Activated naive CD8-positive, alpha-beta T cell (primary cell): Measurements from ENCODE around the gene AMFR.

Experiments used
- H3K27ac Mint-ChIP-seq: one replicate; pipeline ENCODE4 v1.8.0; 2021; ENCODE audit warnings: mixed read lengths
- H3K27me3 Mint-ChIP-seq: one replicate; pipeline ENCODE4 v1.8.0; 2021; ENCODE audit warnings: mixed read lengths
- H3K36me3 Mint-ChIP-seq: one replicate; pipeline ENCODE4 v1.8.0; 2021; ENCODE audit warnings: mixed read lengths
- H3K4me1 Mint-ChIP-seq: one replicate; pipeline ENCODE4 v1.8.0; 2021; ENCODE audit warnings: low read depth, mixed read lengths
- H3K4me3 Mint-ChIP-seq: one replicate; pipeline ENCODE4 v1.8.0; 2021; ENCODE audit warnings: mild to moderate bottlenecking, mixed read lengths
- H3K9me3 Mint-ChIP-seq: one replicate; pipeline ENCODE4 v1.8.0; 2021; ENCODE audit warnings: low read depth, mixed read lengths

The AMFR gene

DNA sequence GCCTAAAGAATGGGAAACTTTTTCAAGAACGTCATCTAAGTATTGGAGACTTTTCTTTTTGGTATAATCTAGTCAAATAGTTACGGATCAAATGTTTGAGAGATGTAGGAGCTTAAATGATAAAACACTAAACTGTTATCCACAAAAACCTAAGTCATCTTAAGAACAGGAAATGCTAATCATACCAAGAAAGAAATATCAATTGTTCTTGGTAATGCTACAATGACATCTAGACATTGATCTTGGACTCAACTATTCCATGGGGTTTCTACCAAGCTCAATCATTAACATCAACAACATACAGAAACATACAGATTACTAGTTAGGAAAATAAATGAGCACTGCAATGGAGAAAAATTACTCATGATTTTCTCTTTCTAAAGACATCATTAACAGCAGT is 21.9 kb upstream of the AMFR start:
- no peak overlapping the region for H3K4me3 Mint-ChIP-seq
- peaks cover 2% of the 10 kb centered on the region for H3K36me3 Mint-ChIP-seq
- H3K9me3 Mint-ChIP-seq: no peaks in the 10 kb centered on the region
- peak overlapping the region; percentile 75 for H3K27ac Mint-ChIP-seq
- peaks cover 42% of the 10 kb centered on the region for H3K4me1 Mint-ChIP-seq
- no peaks in the 10 kb centered on the region for H3K27me3 Mint-ChIP-seq

- H3K27ac Mint-ChIP-seq: peak overlapping the region; percentile 64
- H3K4me1 Mint-ChIP-seq: peaks cover 2% of the 10 kb centered on the region
- H3K27me3 Mint-ChIP-seq: no peaks in the 10 kb centered on the region
- H3K36me3 Mint-ChIP-seq: peaks cover 13% of the 10 kb centered on the region
- no peaks in the 10 kb centered on the region for H3K9me3 Mint-ChIP-seq
- no peak overlapping the region for H3K4me3 Mint-ChIP-seq
These were observed 12.7 kb upstream of the AMFR start for GRCh38 chr16:56438038-56438437.

GRCh38 chr16:56436258-56436657 is 10.9 kb upstream of the AMFR start:
- Mint-ChIP-seq H3K4me1 (no peaks in the 10 kb centered on the region), H3K4me3 (no peak overlapping the region), H3K27me3 (no peaks in the 10 kb centered on the region), H3K9me3 (no peaks in the 10 kb centered on the region), H3K27ac (no peak overlapping the region), H3K36me3 (peaks cover 10% of the 10 kb centered on the region)

DNA sequence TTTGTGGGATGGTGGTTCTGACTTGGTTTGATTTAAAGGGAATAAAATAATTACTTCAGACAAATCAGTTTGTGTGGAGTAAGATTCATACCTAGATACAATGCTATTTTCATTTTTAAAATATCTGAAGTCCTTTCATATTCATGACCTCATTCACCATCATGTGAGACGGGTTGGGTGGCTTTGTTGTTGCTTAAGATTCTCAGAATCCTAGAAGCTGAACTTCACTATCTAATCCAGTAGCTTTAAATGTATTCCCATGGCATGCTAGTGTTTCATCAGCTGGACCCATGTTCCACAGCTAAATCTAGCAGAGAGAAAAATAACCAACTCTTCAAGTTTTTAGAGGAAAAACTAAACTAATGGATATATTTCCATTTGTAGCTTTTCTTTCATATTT is 2.7 kb upstream of the AMFR start:
- Mint-ChIP-seq H3K4me3 (no peak overlapping the region), H3K27me3 (no peaks in the 10 kb centered on the region), H3K36me3 (peaks cover 2% of the 10 kb centered on the region), H3K4me1 (peaks cover 22% of the 10 kb centered on the region), H3K27ac (no peak overlapping the region), H3K9me3 (no peaks in the 10 kb centered on the region)

- peak overlapping the region; percentile 85 for H3K4me3 Mint-ChIP-seq
- H3K9me3 Mint-ChIP-seq: no peaks in the 10 kb centered on the region
- H3K27me3 Mint-ChIP-seq: no peaks in the 10 kb centered on the region
- H3K36me3 Mint-ChIP-seq: no peaks in the 10 kb centered on the region
- H3K27ac Mint-ChIP-seq: no peak overlapping the region
- peaks cover 37% of the 10 kb centered on the region for H3K4me1 Mint-ChIP-seq
These were observed 1.2 kb upstream of the AMFR start for GRCh38 chr16:56426585-56426984.

- H3K4me3 Mint-ChIP-seq: peak overlapping the region; percentile 96
- no peak overlapping the region for H3K27ac Mint-ChIP-seq
- H3K27me3 Mint-ChIP-seq: no peaks in the 10 kb centered on the region
- no peaks in the 10 kb centered on the region for H3K36me3 Mint-ChIP-seq
- H3K4me1 Mint-ChIP-seq: peaks cover 48% of the 10 kb centered on the region
- no peaks in the 10 kb centered on the region for H3K9me3 Mint-ChIP-seq
These were observed 430 bp downstream of the AMFR start for GRCh38 chr16:56424791-56425438.

GRCh38 chr16:56424404-56424764 is 961 bp downstream of the AMFR start:
- peak overlapping the region; percentile 96 for H3K4me3 Mint-ChIP-seq
- peak overlapping the region; percentile 94 for H3K27ac Mint-ChIP-seq

DNA sequence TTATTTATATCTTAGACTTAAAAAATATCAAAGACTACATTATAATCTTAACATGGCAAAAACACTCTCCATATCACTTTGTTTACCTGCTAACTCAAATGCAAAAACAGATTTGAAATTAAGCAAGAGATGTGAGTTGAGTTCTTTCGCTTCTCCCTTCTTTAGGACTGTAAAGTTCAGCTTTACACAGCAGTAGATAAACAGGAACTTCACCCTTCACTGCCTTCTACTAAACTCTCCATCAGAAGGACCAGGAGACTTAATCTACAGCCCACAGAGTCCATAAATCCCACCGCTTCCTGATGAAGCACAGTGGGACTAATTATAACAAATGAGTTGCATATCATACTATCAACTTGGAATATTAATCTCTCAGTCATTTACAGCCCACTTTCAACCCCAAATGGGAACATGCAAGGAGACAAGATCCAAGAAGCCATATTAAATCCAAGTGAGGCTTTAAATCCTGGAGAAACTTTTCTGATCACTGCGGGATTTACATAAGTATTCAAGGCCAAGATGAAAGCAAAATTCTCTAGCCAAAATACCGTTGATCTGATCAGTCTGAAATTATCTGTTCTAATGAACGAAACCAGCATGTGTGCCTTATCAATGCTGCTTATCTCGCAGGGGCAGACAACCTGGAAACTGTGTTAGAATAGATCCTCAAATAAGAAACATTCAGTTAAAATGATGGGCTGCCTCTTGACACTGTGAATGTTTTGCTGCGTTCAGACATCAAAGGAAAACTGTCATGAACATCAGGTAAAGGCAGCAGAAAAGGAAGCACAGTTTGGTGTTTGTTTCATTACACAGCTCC is 1.6 kb downstream of the AMFR start:
- Mint-ChIP-seq H3K27me3 (no peaks in the 10 kb centered on the region), H3K4me1 (peaks cover 48% of the 10 kb centered on the region), H3K4me3 (peak overlapping the region; percentile 96), H3K27ac (peak overlapping the region; percentile 94), H3K9me3 (no peaks in the 10 kb centered on the region), H3K36me3 (peaks cover under 1% of the 10 kb centered on the region)

More at GRCh38 chr16:56424404-56424764, 961 bp downstream of the AMFR start:
- no peaks in the 10 kb centered on the region for H3K9me3 Mint-ChIP-seq
- H3K36me3 Mint-ChIP-seq: no peaks in the 10 kb centered on the region
- peaks cover 48% of the 10 kb centered on the region for H3K4me1 Mint-ChIP-seq
- no peaks in the 10 kb centered on the region for H3K27me3 Mint-ChIP-seq

- Mint-ChIP-seq H3K27ac (no peak overlapping the region), H3K27me3 (no peaks in the 10 kb centered on the region), H3K4me1 (peaks cover 49% of the 10 kb centered on the region), H3K4me3 (peak overlapping the region; percentile 96), H3K36me3 (peaks cover 2% of the 10 kb centered on the region), H3K9me3 (no peaks in the 10 kb centered on the region)
These were observed 2.4 kb downstream of the AMFR start for GRCh38 chr16:56422896-56423441.

- peaks cover 49% of the 10 kb centered on the region for H3K4me1 Mint-ChIP-seq
- no peaks in the 10 kb centered on the region for H3K27me3 Mint-ChIP-seq
- H3K4me3 Mint-ChIP-seq: peak overlapping the region; percentile 20
- H3K9me3 Mint-ChIP-seq: no peaks in the 10 kb centered on the region
- H3K27ac Mint-ChIP-seq: peak overlapping the region; percentile 46
- peaks cover 2% of the 10 kb centered on the region for H3K36me3 Mint-ChIP-seq
These were observed 3.2 kb downstream of the AMFR start for GRCh38 chr16:56421976-56422669.

- peaks cover 49% of the 10 kb centered on the region for H3K4me1 Mint-ChIP-seq
- H3K27ac Mint-ChIP-seq: peak overlapping the region; percentile 41
- no peak overlapping the region for H3K4me3 Mint-ChIP-seq
- H3K36me3 Mint-ChIP-seq: peaks cover 2% of the 10 kb centered on the region
- H3K9me3 Mint-ChIP-seq: no peaks in the 10 kb centered on the region
- no peaks in the 10 kb centered on the region for H3K27me3 Mint-ChIP-seq
These were observed 4.0 kb downstream of the AMFR start for GRCh38 chr16:56421313-56421712.

- no peaks in the 10 kb centered on the region for H3K27me3 Mint-ChIP-seq
- H3K27ac Mint-ChIP-seq: no peak overlapping the region
- peaks cover 48% of the 10 kb centered on the region for H3K4me1 Mint-ChIP-seq
- no peaks in the 10 kb centered on the region for H3K9me3 Mint-ChIP-seq
- no peak overlapping the region for H3K4me3 Mint-ChIP-seq
- peaks cover 2% of the 10 kb centered on the region for H3K36me3 Mint-ChIP-seq
These were observed 4.7 kb downstream of the AMFR start for GRCh38 chr16:56420613-56421012.

DNA sequence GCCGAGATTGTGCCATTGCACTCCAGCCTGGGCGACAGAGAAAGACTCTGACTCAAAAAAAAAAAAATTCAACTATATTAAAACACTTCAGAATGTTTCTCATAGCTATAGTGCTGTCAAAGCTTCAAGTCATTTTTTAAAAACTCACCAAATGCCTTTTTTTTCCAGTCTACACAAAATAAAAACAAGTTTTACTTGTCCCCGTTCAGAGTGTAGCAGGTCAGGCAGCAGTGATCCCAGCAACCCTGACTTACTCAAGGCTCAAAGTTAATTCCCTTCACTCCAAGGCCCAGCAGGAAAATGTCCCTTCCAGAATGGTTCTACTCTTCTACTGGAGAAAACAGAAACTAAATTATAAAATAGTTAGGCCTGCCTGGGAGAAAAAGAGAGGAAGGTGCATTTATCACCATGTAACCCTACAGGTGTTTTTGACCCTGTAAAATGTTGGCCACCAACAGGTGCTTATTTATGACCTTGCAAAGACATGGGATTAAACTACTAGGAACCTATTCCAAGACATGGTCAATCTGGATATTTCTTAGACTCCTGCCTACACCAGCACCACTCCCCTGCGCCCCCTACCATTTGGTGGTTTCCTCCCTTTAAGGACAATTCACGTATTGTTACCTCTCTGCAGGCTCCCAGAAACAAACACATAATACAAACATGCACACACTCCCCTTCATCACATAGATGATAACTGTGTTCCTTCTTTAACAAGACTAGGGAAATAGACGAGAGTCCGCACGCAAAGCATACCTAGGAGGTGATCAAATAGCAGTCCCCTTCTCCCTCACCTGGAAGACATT is 5.4 kb downstream of the AMFR start:
- Mint-ChIP-seq H3K4me3 (no peak overlapping the region), H3K9me3 (no peaks in the 10 kb centered on the region), H3K27me3 (no peaks in the 10 kb centered on the region), H3K27ac (peak overlapping the region; percentile 59), H3K36me3 (peaks cover 2% of the 10 kb centered on the region), H3K4me1 (peaks cover 55% of the 10 kb centered on the region)

- peaks cover 5% of the 10 kb centered on the region for H3K36me3 Mint-ChIP-seq
- no peak overlapping the region for H3K27ac Mint-ChIP-seq
- H3K9me3 Mint-ChIP-seq: no peaks in the 10 kb centered on the region
- no peaks in the 10 kb centered on the region for H3K27me3 Mint-ChIP-seq
- peaks cover 34% of the 10 kb centered on the region for H3K4me1 Mint-ChIP-seq
- no peak overlapping the region for H3K4me3 Mint-ChIP-seq
These were observed 8.2 kb downstream of the AMFR start for GRCh38 chr16:56417138-56417537.
